SU-DHL-6 (cell line): ENCODE data around the gene DEPDC7.

Experiments used
- H2AFZ ChIP-seq: fragments of 200-600 bp; sonication (generic); 2 replicates; pipeline ENCODE4 v1.6.1; 2014; ENCODE audit warnings: low read depth, mild to moderate bottlenecking, moderate library complexity, mixed read lengths, antibody characterized with exemption, low read length; ENCODE audit not compliant: severe bottlenecking
- H3F3A ChIP-seq: fragments of 200-600 bp; shearing (Covaris generic); 2 replicates; pipeline ENCODE4 v1.6.0; 2016; ENCODE audit warnings: antibody characterized with exemption, mild to moderate bottlenecking; ENCODE audit not compliant: insufficient read depth
- H3K27ac ChIP-seq: fragments of 200-600 bp; sonication (generic); 2 replicates; pipeline ENCODE4 v1.5.1; 2016; ENCODE audit warnings: low read depth, mild to moderate bottlenecking, low read length, moderate library complexity, mixed read lengths
- H3K27me3 ChIP-seq: fragments of 200-600 bp; sonication (generic), shearing (Covaris generic); 2 replicates; pipeline ENCODE4 v1.6.0; 2014; ENCODE audit warnings: mild to moderate bottlenecking, low read length
- H3K36me3 ChIP-seq: fragments of 200-600 bp; sonication (generic); 2 replicates; pipeline ENCODE4 v1.6.1; 2014; ENCODE audit warnings: mild to moderate bottlenecking, low read length, mixed read lengths
- H3K4me2 ChIP-seq: fragments of 300-600, 200-600 bp; shearing (Covaris generic), sonication (generic); 2 replicates; pipeline ENCODE4 v1.6.0; 2014; ENCODE audit warnings: low read length, low read depth, mild to moderate bottlenecking; ENCODE audit not compliant: poor library complexity, severe bottlenecking
- H3K4me3 ChIP-seq: fragments of 200-600 bp; sonication (generic); 2 replicates; pipeline ENCODE4 v1.5.1; 2014; ENCODE audit warnings: antibody characterized with exemption, low read length, mild to moderate bottlenecking, mixed read lengths; ENCODE audit not compliant: insufficient read depth, poor library complexity, severe bottlenecking
- H3K79me2 ChIP-seq: fragments of 200-600 bp; sonication (generic); 2 replicates; pipeline ENCODE4 v1.6.1; 2014; ENCODE audit warnings: mild to moderate bottlenecking, low read length, moderate library complexity; ENCODE audit not compliant: insufficient read depth
- H3K9ac ChIP-seq: fragments of 200-600 bp; sonication (generic); 2 replicates; pipeline ENCODE4 v1.7.0; 2014; ENCODE audit warnings: mild to moderate bottlenecking, low read length
- H3K9me2 ChIP-seq: fragments of 200-600 bp; sonication (generic); replicated peaks from 2 replicates; pipeline ENCODE4 v1.6.1; 2014; ENCODE audit warnings: low read length; ENCODE audit not compliant: insufficient read depth
- H3K9me3 ChIP-seq: fragments of 200-600 bp; sonication (generic); 2 replicates; pipeline ENCODE4 v1.6.1; 2014; ENCODE audit warnings: low read length, mixed read lengths; ENCODE audit not compliant: insufficient read depth
- H4K20me1 ChIP-seq: fragments of 200-600 bp; sonication (generic); 2 replicates; pipeline ENCODE4 v1.6.1; 2014; ENCODE audit warnings: low read depth, mild to moderate bottlenecking, antibody characterized with exemption, low read length, moderate library complexity, mixed read lengths
- CTCF ChIP-seq: fragments of 200-600 bp; sonication (generic); IDR thresholded peaks from one replicate; pipeline ENCODE4 v1.5.1; 2017; ENCODE audit warnings: antibody characterized with exemption, mild to moderate bottlenecking, low read length, moderate library complexity; ENCODE audit not compliant: insufficient read depth, poor library complexity, severe bottlenecking
- EZH2phosphoT487 ChIP-seq: fragments of 200-600 bp; sonication (generic), shearing (Covaris generic); conservative IDR thresholded peaks from 2 replicates; pipeline ENCODE4 v1.6.1; 2018; ENCODE audit warnings: mild to moderate bottlenecking, antibody characterized with exemption, low read length, moderate library complexity, mixed read lengths

The DEPDC7 gene

DNA sequence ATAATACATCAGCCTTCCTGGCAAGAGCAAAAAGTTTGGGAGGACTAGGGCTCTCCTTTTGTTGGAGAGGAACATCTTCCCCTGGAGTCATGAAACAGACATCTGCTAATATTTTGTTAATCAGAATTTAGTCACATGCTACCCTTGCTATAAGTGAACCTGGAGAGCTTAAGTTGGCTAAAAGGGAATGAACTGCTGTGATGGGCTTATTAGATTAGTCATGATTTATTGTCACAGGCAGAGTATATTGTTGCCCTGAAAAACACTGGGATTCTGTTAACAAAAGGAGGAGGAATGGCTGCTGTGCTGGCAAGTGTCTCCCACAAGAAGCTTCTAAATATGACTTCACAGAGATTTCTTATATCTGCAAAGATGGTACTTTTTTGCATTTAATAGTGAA lies 39.7 kb downstream of the DEPDC7 start:
- H3K9ac ChIP-seq = no peak overlapping the region
- no peaks in the 10 kb centered on the region for H4K20me1 ChIP-seq
- TF ChIP-seq CTCF (no peak), EZH2phosphoT487 (no peak)
- no peaks in the 10 kb centered on the region for H3K27me3 ChIP-seq
- no peaks in the 10 kb centered on the region for H3K9me2 ChIP-seq
- H3K27ac ChIP-seq = no peak overlapping the region
- no peaks in the 10 kb centered on the region for H3K79me2 ChIP-seq
- H3F3A ChIP-seq = no peaks in the 10 kb centered on the region
- H2AFZ ChIP-seq = no peak overlapping the region
- no peaks in the 10 kb centered on the region for H3K36me3 ChIP-seq
- no peak overlapping the region for H3K4me2 ChIP-seq
- H3K4me3 ChIP-seq = no peak overlapping the region
- no peaks in the 10 kb centered on the region for H3K9me3 ChIP-seq

- Histone ChIP-seq H3F3A (no peaks in the 10 kb centered on the region), H3K9ac (no peak overlapping the region), H3K9me2 (no peaks in the 10 kb centered on the region), H3K27me3 (no peaks in the 10 kb centered on the region), H3K36me3 (no peaks in the 10 kb centered on the region), H3K27ac (no peak overlapping the region), H3K4me3 (no peak overlapping the region), H3K4me2 (no peak overlapping the region), H4K20me1 (no peaks in the 10 kb centered on the region), H2AFZ (no peak overlapping the region), H3K9me3 (no peaks in the 10 kb centered on the region), H3K79me2 (no peaks in the 10 kb centered on the region)
- TF ChIP-seq CTCF (no peak), EZH2phosphoT487 (no peak)
These were observed 41.6 kb downstream of the DEPDC7 start for GRCh38 chr11:33057284-33057683.

DNA sequence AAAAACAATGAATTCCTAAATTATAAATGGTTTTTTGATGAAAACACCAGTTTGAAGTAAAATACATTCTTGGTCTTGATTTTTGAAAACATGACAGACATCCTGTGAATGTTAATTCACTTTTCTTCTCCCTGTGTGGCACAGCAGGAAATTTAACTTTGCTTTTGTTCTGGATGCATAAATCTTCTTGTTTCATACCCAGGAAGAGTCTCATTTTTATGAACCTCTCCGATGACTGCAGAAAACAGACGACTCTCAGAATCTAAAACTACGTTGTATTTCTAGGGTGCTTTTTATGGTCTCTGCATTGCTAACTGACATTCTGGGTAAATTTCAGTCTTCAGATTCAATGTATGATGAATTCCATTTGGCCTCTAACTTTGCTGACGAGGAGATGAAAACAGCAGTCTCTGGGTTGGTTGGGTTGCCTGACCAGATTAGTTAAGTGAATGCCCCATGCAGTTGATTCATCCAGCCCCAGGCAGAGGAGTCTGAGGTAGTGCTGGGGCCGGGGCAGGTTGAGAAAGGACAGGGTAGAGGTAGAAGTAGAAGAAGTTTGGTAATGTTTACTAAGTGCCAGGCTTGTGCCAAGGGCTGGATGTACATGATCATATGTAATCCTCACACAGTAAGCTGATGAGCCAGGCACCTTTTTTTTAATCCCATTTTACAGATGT lies 43.8 kb downstream of the DEPDC7 start:
- Histone ChIP-seq H3K27ac (no peak overlapping the region), H3K9me2 (no peaks in the 10 kb centered on the region), H4K20me1 (no peaks in the 10 kb centered on the region), H3F3A (no peaks in the 10 kb centered on the region), H3K27me3 (no peaks in the 10 kb centered on the region), H3K9ac (no peak overlapping the region), H3K4me2 (no peak overlapping the region), H3K36me3 (no peaks in the 10 kb centered on the region), H3K79me2 (no peaks in the 10 kb centered on the region), H3K9me3 (no peaks in the 10 kb centered on the region), H2AFZ (no peak overlapping the region), H3K4me3 (no peak overlapping the region)
- no peak for TF ChIP-seq CTCF
- no peak for TF ChIP-seq EZH2phosphoT487
